OCI-LY7 (cell line): ENCODE results near the gene TBC1D7. TPM values are rescaled to one million over a fixed set of nuclear protein-coding genes. Genes with fewer than 3 reads are reported as not detected.

Source experiments
- BruUV-seq: library from RNA; stranded (reverse); fragments of 400-500 nt; replicated peaks from 2 replicates; lab custom pipeline; 2021; lab: Mats Ljungman, UMichigan
- CTCF ChIA-PET: fragments of 300-600 bp; sonication (Branson Sonifier 250); formaldehyde crosslinking; loops from one replicate; lab custom pipeline; 2022; ENCODE audit warnings: antibody characterized with exemption; ENCODE audit not compliant: unreplicated experiment; lab: Charles Lee
- POLR2A ChIA-PET: fragments of 300-600 bp; sonication (Branson Sonifier 250); formaldehyde crosslinking; loops from one replicate; lab custom pipeline; 2022; ENCODE audit warnings: antibody characterized with exemption; lab: Charles Lee
- DNase-seq: peaks from one replicate; pipeline ENCODE4 v3.0.0-alpha.2; 2015; ENCODE audit warnings: low spot score
- H2AFZ ChIP-seq: fragments of 200-600 bp; sonication (generic), shearing (Covaris generic); 2 replicates; pipeline ENCODE4 v1.6.1; 2014; ENCODE audit warnings: mild to moderate bottlenecking, antibody characterized with exemption, low read length, moderate library complexity
- H3K27ac ChIP-seq: fragments of 200-600 bp; sonication (generic); 2 replicates; pipeline ENCODE4 v1.5.1; 2014; ENCODE audit warnings: mixed run types, low read depth, mild to moderate bottlenecking, moderate library complexity, low read length, inconsistent platforms; ENCODE audit not compliant: poor library complexity, severe bottlenecking
- H3K36me3 ChIP-seq: fragments of 200-600 bp; sonication (generic); 2 replicates; pipeline ENCODE4 v1.6.1; 2014; ENCODE audit warnings: mild to moderate bottlenecking, antibody characterized with exemption, low read length, moderate library complexity, mixed read lengths; ENCODE audit not compliant: insufficient read depth
- H3K4me1 ChIP-seq: fragments of 200-600 bp; sonication (generic); 2 replicates; pipeline ENCODE4 v1.5.1; 2014; ENCODE audit warnings: mild to moderate bottlenecking, low read length; ENCODE audit not compliant: insufficient read depth, poor library complexity, severe bottlenecking
- H3K4me2 ChIP-seq: fragments of 200-600 bp; sonication (generic); 2 replicates; pipeline ENCODE4 v1.6.1; 2014; ENCODE audit warnings: mild to moderate bottlenecking, low read length
- H3K4me3 ChIP-seq: fragments of 200-600 bp; sonication (generic); 2 replicates; pipeline ENCODE4 v1.5.1; 2014; ENCODE audit warnings: mild to moderate bottlenecking, low read depth, low read length; ENCODE audit not compliant: poor library complexity, severe bottlenecking
- H3K79me2 ChIP-seq: fragments of 200-600 bp; sonication (generic); 2 replicates; pipeline ENCODE4 v1.6.1; 2016; ENCODE audit warnings: low read depth, mild to moderate bottlenecking, low read length, moderate library complexity, mixed read lengths; ENCODE audit not compliant: insufficient read depth
- H3K9me2 ChIP-seq: fragments of 200-600 bp; sonication (generic); 2 replicates; pipeline ENCODE4 v1.6.1; 2016; ENCODE audit warnings: mild to moderate bottlenecking, low read length, mixed read lengths; ENCODE audit not compliant: insufficient read depth
- H3K9me3 ChIP-seq: fragments of 200-600 bp; sonication (generic); 2 replicates; pipeline ENCODE4 v1.6.1; 2014; ENCODE audit warnings: mild to moderate bottlenecking, mixed run types, low read length, mixed read lengths
- H4K20me1 ChIP-seq: fragments of 200-600 bp; sonication (generic); 2 replicates; pipeline ENCODE4 v1.6.1; 2014; ENCODE audit warnings: mild to moderate bottlenecking, antibody characterized with exemption, low read length, moderate library complexity, mixed read lengths; ENCODE audit not compliant: insufficient read depth
- EZH2phosphoT487 ChIP-seq: fragments of 200-600 bp; sonication (generic); IDR thresholded peaks from 2 replicates; pipeline ENCODE4 v1.6.1; 2018; ENCODE audit warnings: low read depth, borderline replicate concordance, mild to moderate bottlenecking, mixed run types, antibody characterized with exemption, low read length, moderate library complexity, mixed read lengths
- intact Hi-C: fragments of 100-400 bp; cut with micrococcal nuclease; formaldehyde crosslinking; loops from one replicate; pipeline ENCODE4 v1.10.0; 2022; ENCODE audit not compliant: unreplicated experiment
- total RNA-seq, 2 experiments: library from RNA; depleted of rRNA in 1 of 2; stranded (reverse); fragments of >200 nt in 1 of 2; shearing (Covaris generic) in 1 of 2; gene quantifications; 2 replicates each; pipeline ENCODE4 v1.2.3, GENCODE V29; 2014 to 2022
- TF ChIP-seq, protein P1 (sequence below): fragments of 200-600 bp; sonication (generic); conservative IDR thresholded peaks from 2 replicates; pipeline ENCODE4 v1.5.1; 2014; ENCODE audit warnings: mild to moderate bottlenecking, antibody characterized with exemption, low read length, moderate library complexity, mixed read lengths

Gene TBC1D7
- total RNA-seq, 2 experiments from 2014 or later = 46.2 to 69.2 TPM

DNA sequence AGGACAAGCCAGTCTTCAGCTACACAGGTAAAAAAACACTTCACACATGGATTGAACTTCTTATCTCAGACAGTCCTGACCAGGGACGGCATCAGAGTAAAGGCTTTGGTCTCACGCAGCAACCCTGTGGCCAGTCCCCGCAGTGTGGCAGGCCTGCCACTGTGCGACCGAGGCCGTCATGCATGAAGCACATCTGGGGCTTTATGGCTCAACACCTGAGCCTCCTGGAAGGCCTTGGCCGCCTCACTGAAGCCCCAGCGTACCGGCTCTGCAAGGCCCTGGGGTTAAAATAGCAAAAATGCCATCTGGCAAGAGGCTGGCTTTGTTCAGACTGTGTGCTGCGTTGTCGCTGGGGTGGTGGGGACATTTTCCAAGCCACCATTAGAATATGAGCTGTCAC lies 32.8 kb downstream of the TBC1D7 start:
- Histone ChIP-seq H3K9me3 (no peaks in the 10 kb centered on the region), H2AFZ (no peak overlapping the region), H4K20me1 (no peaks in the 10 kb centered on the region), H3K27ac (peak overlapping the region; percentile 71), H3K4me3 (peak overlapping the region; percentile 33), H3K9me2 (no peaks in the 10 kb centered on the region), H3K4me2 (peak overlapping the region; percentile 60), H3K79me2 (no peaks in the 10 kb centered on the region), H3K36me3 (peaks cover 33% of the 10 kb centered on the region), H3K4me1 (peaks cover 59% of the 10 kb centered on the region)
- no TSS peak for BruUV-seq
- intact Hi-C loops = loop anchor here (1.0 kb wide), 1 partner anchor 33 kb away; the partner anchor contains the start of gene TBC1D7
- TF ChIP-seq, protein P1, sequence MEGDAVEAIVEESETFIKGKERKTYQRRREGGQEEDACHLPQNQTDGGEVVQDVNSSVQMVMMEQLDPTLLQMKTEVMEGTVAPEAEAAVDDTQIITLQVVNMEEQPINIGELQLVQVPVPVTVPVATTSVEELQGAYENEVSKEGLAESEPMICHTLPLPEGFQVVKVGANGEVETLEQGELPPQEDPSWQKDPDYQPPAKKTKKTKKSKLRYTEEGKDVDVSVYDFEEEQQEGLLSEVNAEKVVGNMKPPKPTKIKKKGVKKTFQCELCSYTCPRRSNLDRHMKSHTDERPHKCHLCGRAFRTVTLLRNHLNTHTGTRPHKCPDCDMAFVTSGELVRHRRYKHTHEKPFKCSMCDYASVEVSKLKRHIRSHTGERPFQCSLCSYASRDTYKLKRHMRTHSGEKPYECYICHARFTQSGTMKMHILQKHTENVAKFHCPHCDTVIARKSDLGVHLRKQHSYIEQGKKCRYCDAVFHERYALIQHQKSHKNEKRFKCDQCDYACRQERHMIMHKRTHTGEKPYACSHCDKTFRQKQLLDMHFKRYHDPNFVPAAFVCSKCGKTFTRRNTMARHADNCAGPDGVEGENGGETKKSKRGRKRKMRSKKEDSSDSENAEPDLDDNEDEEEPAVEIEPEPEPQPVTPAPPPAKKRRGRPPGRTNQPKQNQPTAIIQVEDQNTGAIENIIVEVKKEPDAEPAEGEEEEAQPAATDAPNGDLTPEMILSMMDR = no peak
- no peak for TF ChIP-seq EZH2phosphoT487
- peak; percentile 91 for DNase-seq
- CTCF ChIA-PET = interaction anchor here (2.1 kb wide), 1 partner anchor 10 kb away, joined by 8 read pairs; no protein-coding TSS in a partner anchor
- POLR2A ChIA-PET = interaction anchor here (0.7 to 1.0 kb wide), 2 partner anchors 9 to 40 kb away, joined by 3 read pairs; no protein-coding TSS in a partner anchor

DNA sequence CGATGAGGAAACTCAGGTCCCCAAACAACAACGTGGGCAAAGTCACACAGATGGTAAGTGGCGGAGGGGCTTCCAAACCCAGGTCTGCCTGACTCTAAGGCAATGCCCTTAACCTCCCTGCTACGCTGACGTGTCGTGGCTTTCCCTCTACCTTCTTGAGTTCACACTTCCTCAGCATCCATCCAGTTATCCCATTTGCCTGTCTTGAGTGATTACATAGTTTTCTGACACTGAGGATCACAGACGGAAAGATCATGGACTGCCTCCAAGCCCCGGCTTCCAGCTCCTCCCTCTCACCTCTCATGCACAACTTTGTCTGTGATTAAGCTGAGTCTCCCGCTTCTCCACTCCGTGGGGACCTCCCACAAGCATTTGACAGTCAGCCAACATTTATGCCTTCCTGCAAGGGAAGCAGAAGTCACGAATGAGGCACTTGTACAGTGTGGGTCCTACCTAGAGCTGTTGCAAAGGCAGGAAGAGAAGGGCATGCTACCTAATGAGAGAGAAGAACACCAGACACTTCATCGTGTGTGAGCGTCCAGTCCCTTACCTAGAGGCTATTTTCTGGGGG lies 33.8 kb downstream of the TBC1D7 start:
- ChIA-PET CTCF (no interaction called here), POLR2A (interaction anchor here (1.1 to 1.2 kb wide), 3 partner anchors 9 to 20 kb away, joined by 3 read pairs; no protein-coding TSS in a partner anchor)
- no peak overlapping the region for H3K4me2 ChIP-seq
- BruUV-seq = no TSS peak
- DNase-seq = no peak
- H3K27ac ChIP-seq = no peak overlapping the region
- intact Hi-C loops = loop anchor here (1.0 kb wide), 1 partner anchor 34 kb away; the partner anchor contains the start of gene TBC1D7
- peaks cover 37% of the 10 kb centered on the region for H3K36me3 ChIP-seq
- no peaks in the 10 kb centered on the region for H3K9me2 ChIP-seq
- peaks cover 49% of the 10 kb centered on the region for H3K4me1 ChIP-seq
- no peaks in the 10 kb centered on the region for H3K79me2 ChIP-seq
- H2AFZ ChIP-seq = no peak overlapping the region
- H3K4me3 ChIP-seq = no peak overlapping the region
- no peaks in the 10 kb centered on the region for H3K9me3 ChIP-seq
- no peaks in the 10 kb centered on the region for H4K20me1 ChIP-seq
- TF ChIP-seq, protein P1 = no peak
- no peak for TF ChIP-seq EZH2phosphoT487

DNA sequence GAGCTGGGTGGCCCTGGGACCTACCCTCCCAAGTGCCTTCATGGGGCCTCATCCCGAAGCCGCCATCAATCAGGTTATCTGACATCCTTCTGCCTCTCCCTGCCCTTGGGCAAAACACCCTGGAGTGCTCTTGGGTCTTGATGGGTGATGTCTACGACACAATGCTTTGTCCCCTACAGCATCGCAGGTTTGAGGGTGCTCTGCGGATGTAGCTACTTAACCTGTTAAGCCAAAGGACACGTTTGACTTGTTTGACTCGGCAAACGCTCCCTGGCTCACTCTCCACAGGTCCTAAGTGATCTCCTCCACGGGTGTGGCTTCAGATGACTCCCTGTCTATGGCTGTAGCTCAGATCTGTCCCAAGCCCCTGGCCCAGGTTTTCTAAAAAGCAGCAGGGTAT lies 35.6 kb downstream of the TBC1D7 start:
- Histone ChIP-seq H3K27ac (no peak overlapping the region), H3K4me2 (no peak overlapping the region), H4K20me1 (no peaks in the 10 kb centered on the region), H3K9me2 (no peaks in the 10 kb centered on the region), H3K9me3 (peaks cover 2% of the 10 kb centered on the region), H2AFZ (no peak overlapping the region), H3K36me3 (peaks cover 55% of the 10 kb centered on the region), H3K4me1 (peaks cover 31% of the 10 kb centered on the region), H3K79me2 (no peaks in the 10 kb centered on the region), H3K4me3 (no peak overlapping the region)
- no peak for DNase-seq
- intact Hi-C loops = no loop called here
- BruUV-seq = no TSS peak
- TF ChIP-seq EZH2phosphoT487 = no peak
- TF ChIP-seq, protein P1 = no peak
- POLR2A ChIA-PET = interaction anchor here (0.6 to 1.2 kb wide), 4 partner anchors 9 to 1909 kb away, joined by 3 to 4 read pairs (median 3); no protein-coding TSS in a partner anchor
- CTCF ChIA-PET = interaction anchor here (0.6 kb wide), 2 partner anchors 15 to 77 kb away, joined by 3 to 4 read pairs; no protein-coding TSS in a partner anchor
